HEK293 (cell line): ENCODE measurements around the gene ITPKC.

Experiments used
- CTCF ChIA-PET: fragments of 350-600 bp; formaldehyde crosslinking; extraction: SDS; loops from one replicate; lab custom pipeline; 2021; ENCODE audit warnings: antibody characterized with exemption; lab: Yijun Ruan, JAX
- POLR2A ChIA-PET: fragments of 300-600 bp; formaldehyde crosslinking; extraction: SDS; loops from one replicate; lab custom pipeline; 2020; ENCODE audit warnings: antibody characterized with exemption, inconsistent platforms; lab: Yijun Ruan, JAX
- H3K27ac ChIP-seq: fragments of 200-500 bp; sonication (Bioruptor generic); 2 replicates; pipeline ENCODE4 v1.5.1; 2014; ENCODE audit warnings: low read depth, low read length, control low read depth, inconsistent platforms; ENCODE audit errors: extremely low read depth
- H3K36me3 ChIP-seq, 2 experiments: fragments of 200-500 bp in 1 of 2; sonication (Bioruptor generic) in 1 of 2; 1 replicate in 1 of 2; 2 replicates in 1 of 2; pipeline ENCODE4 v1.5.1; 2014 to 2017; ENCODE audit warnings: inconsistent platforms in 2 of 2, low read length in 2 of 2; ENCODE audit not compliant: control insufficient read depth in 2 of 2, insufficient read depth in 1 of 2
- H3K4me1 ChIP-seq: fragments of 200-500 bp; sonication (Bioruptor generic); 2 replicates; pipeline ENCODE4 v1.5.1; 2014; ENCODE audit warnings: mild to moderate bottlenecking, low read length, inconsistent platforms; ENCODE audit not compliant: control insufficient read depth, insufficient read depth
- H3K4me3 ChIP-seq: 2 replicates; pipeline ENCODE4 v1.5.1; 2011; ENCODE audit warnings: low read depth, mild to moderate bottlenecking, control low read depth, low read length, moderate library complexity
- H3K9me3 ChIP-seq: fragments of 200-500 bp; sonication (Bioruptor generic); 2 replicates; pipeline ENCODE4 v1.5.1; 2014; ENCODE audit warnings: low read depth, low read length, inconsistent platforms; ENCODE audit not compliant: control insufficient read depth, insufficient read depth
- EGR2 ChIP-seq: fragments of 450-650 bp; formaldehyde crosslinking; IDR thresholded peaks from 2 replicates; pipeline ENCODE4 v1.5.1; 2016; ENCODE audit warnings: low read depth, missing biosample characterization, missing genetic modification characterization
- ELK4 ChIP-seq: IDR thresholded peaks from 2 replicates; pipeline ENCODE4 v1.6.1; 2011; ENCODE audit warnings: mild to moderate bottlenecking, low read depth, low read length, borderline replicate concordance
- IKZF3 ChIP-seq: fragments of 450-650 bp; IDR thresholded peaks from 2 replicates; pipeline ENCODE4 v1.5.0; 2018; ENCODE audit warnings: missing biosample characterization, mild to moderate bottlenecking, missing genetic modification characterization, moderate library complexity
- PRDM1 ChIP-seq: fragments of 450-650 bp; formaldehyde crosslinking; IDR thresholded peaks from 2 replicates; pipeline ENCODE4; 2016; ENCODE audit warnings: missing biosample characterization, missing genetic modification characterization
- PRDM6 ChIP-seq: fragments of 450-650 bp; formaldehyde crosslinking; IDR thresholded peaks from 2 replicates; pipeline ENCODE4 v1.5.1; 2017; ENCODE audit warnings: missing biosample characterization, missing genetic modification characterization
- SP2 ChIP-seq: fragments of 450-650 bp; formaldehyde crosslinking; IDR thresholded peaks from 2 replicates; pipeline ENCODE4 v1.5.1; 2016; ENCODE audit warnings: missing biosample characterization, missing genetic modification characterization
- ZBTB1 ChIP-seq: fragments of 450-650 bp; formaldehyde crosslinking; IDR thresholded peaks from 2 replicates; pipeline ENCODE4 v1.5.1; 2016; ENCODE audit warnings: missing biosample characterization, missing genetic modification characterization
- ZBTB48 ChIP-seq: fragments of 450-650 bp; formaldehyde crosslinking; IDR thresholded peaks from 2 replicates; pipeline ENCODE4 v1.5.1; 2016; ENCODE audit warnings: missing biosample characterization, missing genetic modification characterization
- ZBTB7A ChIP-seq: fragments of 450-650 bp; formaldehyde crosslinking; IDR thresholded peaks from 2 replicates; pipeline ENCODE4 v1.5.1; 2016; ENCODE audit warnings: low read depth, missing biosample characterization, missing genetic modification characterization
- ZIC2 ChIP-seq: fragments of 450-650 bp; formaldehyde crosslinking; IDR thresholded peaks from 2 replicates; pipeline ENCODE4 v1.5.1; 2016; ENCODE audit warnings: missing biosample characterization, missing genetic modification characterization
- ZNF10 ChIP-seq: fragments of 450-650 bp; formaldehyde crosslinking; IDR thresholded peaks from 2 replicates; pipeline ENCODE4 v1.5.1; 2017; ENCODE audit warnings: missing biosample characterization, missing genetic modification characterization
- ZNF16 ChIP-seq: fragments of 450-650 bp; formaldehyde crosslinking; IDR thresholded peaks from 2 replicates; pipeline ENCODE4 v1.5.1; 2016; ENCODE audit warnings: low read depth, missing biosample characterization, missing genetic modification characterization
- ZNF202 ChIP-seq: fragments of 450-650 bp; formaldehyde crosslinking; IDR thresholded peaks from 2 replicates; pipeline ENCODE4 v1.5.1; 2016; ENCODE audit warnings: missing biosample characterization, missing genetic modification characterization, borderline replicate concordance
- ZNF221 ChIP-seq: fragments of 450-650 bp; formaldehyde crosslinking; IDR thresholded peaks from 2 replicates; pipeline ENCODE4 v1.5.1; 2017; ENCODE audit warnings: missing biosample characterization, missing genetic modification characterization, borderline replicate concordance
- ZNF223 ChIP-seq: fragments of 450-650 bp; formaldehyde crosslinking; IDR thresholded peaks from 2 replicates; pipeline ENCODE4 v1.5.1; 2016; ENCODE audit warnings: missing biosample characterization, missing genetic modification characterization
- ZNF324 ChIP-seq: fragments of 450-650 bp; formaldehyde crosslinking; IDR thresholded peaks from 2 replicates; pipeline ENCODE4 v1.5.1; 2016; ENCODE audit warnings: missing biosample characterization, missing genetic modification characterization
- ZNF366 ChIP-seq: fragments of 450-650 bp; formaldehyde crosslinking; conservative IDR thresholded peaks from 2 replicates; pipeline ENCODE4 v1.5.1; 2016; ENCODE audit warnings: missing biosample characterization, missing genetic modification characterization
- ZNF391 ChIP-seq: fragments of 450-650 bp; formaldehyde crosslinking; IDR thresholded peaks from 2 replicates; pipeline ENCODE4 v1.5.1; 2016; ENCODE audit warnings: low read depth, missing biosample characterization, missing genetic modification characterization, borderline replicate concordance
- ZNF398 ChIP-seq: fragments of 450-650 bp; formaldehyde crosslinking; IDR thresholded peaks from 2 replicates; pipeline ENCODE4 v1.5.1; 2017; ENCODE audit warnings: missing biosample characterization, missing genetic modification characterization
- ZNF404 ChIP-seq: fragments of 450-650 bp; formaldehyde crosslinking; IDR thresholded peaks from 2 replicates; pipeline ENCODE4 v1.5.1; 2017; ENCODE audit warnings: missing biosample characterization, missing genetic modification characterization
- ZNF558 ChIP-seq: fragments of 450-650 bp; formaldehyde crosslinking; IDR thresholded peaks from 2 replicates; pipeline ENCODE4 v1.5.1; 2016; ENCODE audit warnings: missing biosample characterization, missing genetic modification characterization
- ZNF596 ChIP-seq: fragments of 450-650 bp; IDR thresholded peaks from 2 replicates; pipeline ENCODE4 v1.5.0; 2018; ENCODE audit warnings: missing biosample characterization, mild to moderate bottlenecking, missing genetic modification characterization, moderate library complexity
- ZNF670 ChIP-seq: fragments of 450-650 bp; formaldehyde crosslinking; IDR thresholded peaks from 2 replicates; pipeline ENCODE4 v1.5.1; 2016; ENCODE audit warnings: missing biosample characterization, missing genetic modification characterization, low read depth
- ZSCAN30 ChIP-seq: fragments of 450-650 bp; IDR thresholded peaks from 2 replicates; pipeline ENCODE4 v1.5.1; 2018; ENCODE audit warnings: missing biosample characterization, mild to moderate bottlenecking, missing genetic modification characterization, moderate library complexity
- TF ChIP-seq, protein P1 (sequence below): fragments of 450-650 bp; formaldehyde crosslinking; IDR thresholded peaks from 2 replicates; pipeline ENCODE4 v1.5.1; 2016; ENCODE audit warnings: missing biosample characterization, missing genetic modification characterization
- TF ChIP-seq, protein P2 (sequence below): fragments of 450-650 bp; formaldehyde crosslinking; IDR thresholded peaks from 2 replicates; pipeline ENCODE4 v1.5.1; 2016; ENCODE audit warnings: missing biosample characterization, missing genetic modification characterization

Gene ITPKC

GRCh38 chr19:40689339-40690049 lies 27.4 kb upstream of the ITPKC start (continued):
- TF ChIP-seq, protein P1, sequence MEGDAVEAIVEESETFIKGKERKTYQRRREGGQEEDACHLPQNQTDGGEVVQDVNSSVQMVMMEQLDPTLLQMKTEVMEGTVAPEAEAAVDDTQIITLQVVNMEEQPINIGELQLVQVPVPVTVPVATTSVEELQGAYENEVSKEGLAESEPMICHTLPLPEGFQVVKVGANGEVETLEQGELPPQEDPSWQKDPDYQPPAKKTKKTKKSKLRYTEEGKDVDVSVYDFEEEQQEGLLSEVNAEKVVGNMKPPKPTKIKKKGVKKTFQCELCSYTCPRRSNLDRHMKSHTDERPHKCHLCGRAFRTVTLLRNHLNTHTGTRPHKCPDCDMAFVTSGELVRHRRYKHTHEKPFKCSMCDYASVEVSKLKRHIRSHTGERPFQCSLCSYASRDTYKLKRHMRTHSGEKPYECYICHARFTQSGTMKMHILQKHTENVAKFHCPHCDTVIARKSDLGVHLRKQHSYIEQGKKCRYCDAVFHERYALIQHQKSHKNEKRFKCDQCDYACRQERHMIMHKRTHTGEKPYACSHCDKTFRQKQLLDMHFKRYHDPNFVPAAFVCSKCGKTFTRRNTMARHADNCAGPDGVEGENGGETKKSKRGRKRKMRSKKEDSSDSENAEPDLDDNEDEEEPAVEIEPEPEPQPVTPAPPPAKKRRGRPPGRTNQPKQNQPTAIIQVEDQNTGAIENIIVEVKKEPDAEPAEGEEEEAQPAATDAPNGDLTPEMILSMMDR (tag by site-specific recombination), result 0 out of 2 replicates have a peak, but pooled peaks have one; percentile 7
- no peak for TF ChIP-seq ZNF221 (tag by site-specific recombination)
- TF ChIP-seq PRDM1 (tag by site-specific recombination), result no peak
- TF ChIP-seq ZNF558 (tag by site-specific recombination), result no peak
- no peak for TF ChIP-seq ZNF366 (tag by site-specific recombination)
- peak; percentile 53 for TF ChIP-seq ZIC2 (tag by site-specific recombination)
- 0 out of 2 replicates have a peak, but pooled peaks have one; percentile 41 for TF ChIP-seq ZNF223 (tag by site-specific recombination)
- 0 out of 2 replicates have a peak, but pooled peaks have one; percentile 35 for TF ChIP-seq ZNF324 (tag by site-specific recombination)
- TF ChIP-seq ZNF391 (tag by site-specific recombination), result peak; percentile 90
- TF ChIP-seq ZNF398, result peak; percentile 68
- no peak for TF ChIP-seq ZNF596 (tag by site-specific recombination)
- TF ChIP-seq, protein P2, sequence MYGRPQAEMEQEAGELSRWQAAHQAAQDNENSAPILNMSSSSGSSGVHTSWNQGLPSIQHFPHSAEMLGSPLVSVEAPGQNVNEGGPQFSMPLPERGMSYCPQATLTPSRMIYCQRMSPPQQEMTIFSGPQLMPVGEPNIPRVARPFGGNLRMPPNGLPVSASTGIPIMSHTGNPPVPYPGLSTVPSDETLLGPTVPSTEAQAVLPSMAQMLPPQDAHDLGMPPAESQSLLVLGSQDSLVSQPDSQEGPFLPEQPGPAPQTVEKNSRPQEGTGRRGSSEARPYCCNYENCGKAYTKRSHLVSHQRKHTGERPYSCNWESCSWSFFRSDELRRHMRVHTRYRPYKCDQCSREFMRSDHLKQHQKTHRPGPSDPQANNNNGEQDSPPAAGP (tag by site-specific recombination), result peak; percentile 94; the same call in 1 of the 2 replicates
- TF ChIP-seq, all 188 proteins: peak for 28

- Histone ChIP-seq H3K4me3 (peak within 1 kb of the TSS; percentile 37), H3K36me3 (peaks cover 21 to 44% of the 10 kb centered on the region in 2 experiments; a peak in 2 of 3 replicates), H3K9me3 (no peaks in the 10 kb centered on the region), H3K4me1 (peaks cover 16% of the 10 kb centered on the region), H3K27ac (peak within 1 kb of the TSS; percentile 80)
- ChIA-PET POLR2A (interaction anchor here (0.5 to 2.3 kb wide), 11 partner anchors 9 to 88 kb away, joined by 3 to 16 read pairs (median 5); partner anchors contain the start of genes ACTMAP, COQ8B, ITPKC and RAB4B), CTCF (interaction anchor here (0.6 to 0.7 kb wide), 3 partner anchors 14 to 503 kb away, joined by 3 read pairs; no protein-coding TSS in a partner anchor)
- TF ChIP-seq ZNF596 (tag by site-specific recombination), result peak; percentile 73
- TF ChIP-seq ZNF558 (tag by site-specific recombination), result no peak
- no peak for TF ChIP-seq ZNF670
- peak; percentile 61; the same call in 1 of the 2 replicates for TF ChIP-seq ZNF223 (tag by site-specific recombination)
- TF ChIP-seq ZNF202 (tag by site-specific recombination), result no peak
- no peak for TF ChIP-seq ZBTB48 (tag by site-specific recombination)
- no peak for TF ChIP-seq PRDM6 (tag by site-specific recombination)
- TF ChIP-seq ZBTB1 (tag by site-specific recombination), result no peak
- peak; percentile 90 for TF ChIP-seq ZSCAN30 (tag by site-specific recombination)
- TF ChIP-seq ZNF404 (tag by site-specific recombination), result no peak
- TF ChIP-seq ELK4, result no peak
- no peak for TF ChIP-seq SP2 (tag by site-specific recombination)
- TF ChIP-seq EGR2, result no peak
- no peak for TF ChIP-seq ZNF366 (tag by site-specific recombination)
- TF ChIP-seq ZNF16, result no peak
- TF ChIP-seq ZNF10, result no peak
- TF ChIP-seq ZBTB7A (tag by site-specific recombination), result peak; percentile 81
- TF ChIP-seq IKZF3 (tag by site-specific recombination), result peak; percentile 83
These were observed 26.7 kb upstream of the ITPKC start, which contains the start of gene NUMBL for GRCh38 chr19:40690050-40690692. Gene NUMBL, minus strand, starts transcription at chr19:40690651. Its CDS starts 168 bp downstream, at chr19:40690483.
